Body of pancreas (tissue), 4 donors: ENCODE measurements around the gene CELSR1. TPM values are rescaled to one million over a fixed set of nuclear protein-coding genes. Genes with fewer than 3 reads are reported as not detected.

ENCODE experiments used
- ATAC-seq: fragments of 150-250 bp; one replicate; pipeline ENCODE4 v1.9.1; 2016
- DNase-seq, 4 donors: peaks; one replicate each; pipeline ENCODE4 v3.0.0-alpha.2; 2019
- H3K27ac ChIP-seq, 4 donors: fragments of 200-600 bp; sonication (generic); 1 replicate in 3 of 4; 2 replicates in 1 of 4; pipeline versions ENCODE4 v1.5.1 to v1.6.1; 2016 to 2019; ENCODE audit warnings: mild to moderate bottlenecking in 1 of 4, mixed read lengths in 1 of 4, moderate library complexity in 1 of 4
- H3K27me3 ChIP-seq, 2 donors: fragments of 200-600 bp; sonication (generic); one replicate each; pipeline ENCODE4 v1.6.0; 2016; ENCODE audit warnings: mild to moderate bottlenecking in 1 of 2
- H3K36me3 ChIP-seq, 2 donors: fragments of 200-600 bp; sonication (generic); replicated peaks in 1 of 2; 2 replicates each; pipeline ENCODE4 v1.5.1; 2016; ENCODE audit warnings: low read depth in 2 of 2; ENCODE audit not compliant: insufficient read depth in 1 of 2
- H3K4me1 ChIP-seq: fragments of 200-600 bp; sonication (generic); one replicate; pipeline ENCODE4 v1.6.0; 2016
- H3K4me3 ChIP-seq, 2 donors: fragments of 200-600 bp; sonication (generic); 1 replicate in 1 of 2; 2 replicates in 1 of 2; pipeline ENCODE4 v1.5.1; 2016 to 2019
- H3K9me3 ChIP-seq, 3 donors: fragments of 200-600 bp; sonication (generic); 1 replicate in 2 of 3; 2 replicates in 1 of 3; pipeline ENCODE4 v1.5.1; 2016
- CTCF ChIP-seq, 7 experiments: fragments of 450-650 bp in 4 of 7; fragments of 200-600 bp in 3 of 7; sonication (generic) in 3 of 7; IDR thresholded peaks; one replicate each; pipeline ENCODE4 v1.5.1; 2016 to 2019; ENCODE audit warnings: antibody characterized with exemption in 7 of 7
- POLR2A ChIP-seq, 3 donors: fragments of 450-650 bp; IDR thresholded peaks; one replicate each; pipeline ENCODE4 v1.6.1; 2016; ENCODE audit warnings: antibody characterized with exemption in 3 of 3, mild to moderate bottlenecking in 2 of 3
- WGBS, 2 donors: methylation state at CpG; one replicate each; pipeline ENCODE4 v1.1.5; 2017; 5-methylcytosine and 5-hydroxymethylcytosine counted together
- intact Hi-C: fragments of 100-400 bp; cut with DNase I; formaldehyde crosslinking; loops from one replicate; pipeline ENCODE4 v1.15.1; 2023
- total RNA-seq, 2 donors: library from RNA; depleted of rRNA; stranded (reverse); fragments of >200 nt; gene quantifications; one replicate each; pipeline ENCODE4 v1.1.0, GENCODE V29; 2016

Gene CELSR1
- total RNA-seq, 2 donors from 2014 or later: 0.66 to 3.6 TPM

- intact Hi-C loops: loop anchor here (10.0 kb wide), 2 partner anchors 143 to 413 kb away; no protein-coding TSS in a partner anchor
- 4 to 14% methylated on average over 24 to 69 of the region's 70 CpGs for WGBS, 2 donors
- H3K4me3 ChIP-seq: peak overlapping the region in 1 of 2 donors; percentile 3
- peaks cover 18% of the 10 kb centered on the region for H3K4me1 ChIP-seq
- H3K27me3 ChIP-seq: peaks cover 0 to 11% of the 10 kb centered on the region in 2 donors
- no peaks in the 10 kb centered on the region for H3K36me3 ChIP-seq
- H3K9me3 ChIP-seq: no peaks in the 10 kb centered on the region
- no peak for TF ChIP-seq CTCF (IDR thresholded peaks at IDR 0.05)
- TF ChIP-seq POLR2A (IDR thresholded peaks at IDR 0.05): no peak
- no peak overlapping the region for H3K27ac ChIP-seq
- DNase-seq (no peak), ATAC-seq (no peak)
Observed at GRCh38 chr22:46537946-46538813, 760 bp upstream of the CELSR1 start.

- no peak for DNase-seq
- H3K4me1 ChIP-seq: peaks cover 18% of the 10 kb centered on the region
- peaks cover 0 to 11% of the 10 kb centered on the region in 2 donors for H3K27me3 ChIP-seq
- H3K9me3 ChIP-seq: no peaks in the 10 kb centered on the region
- TF ChIP-seq POLR2A (IDR thresholded peaks at IDR 0.05) (no peak), CTCF (IDR thresholded peaks at IDR 0.05) (no peak)
- ATAC-seq: peak; percentile 25
- H3K27ac ChIP-seq: no peak overlapping the region
- WGBS, 2 donors: 4% methylated on average over 45 of the region's 118 CpGs; no CpG with 5 or more reads in 1 of the 2 donors
- intact Hi-C loops: loop anchor here (10.0 kb wide), 2 partner anchors 142 to 412 kb away; no protein-coding TSS in a partner anchor
- no peak overlapping the region for H3K4me3 ChIP-seq
- no peaks in the 10 kb centered on the region for H3K36me3 ChIP-seq
Observed at GRCh38 chr22:46536537-46537224, 739 bp downstream of the CELSR1 start.

- no peak for DNase-seq
- TF ChIP-seq CTCF (IDR thresholded peaks at IDR 0.05): no peak
- no peak for TF ChIP-seq POLR2A (IDR thresholded peaks at IDR 0.05)
- no peak for ATAC-seq
- Histone ChIP-seq H3K27ac (no peak overlapping the region), H3K36me3 (no peaks in the 10 kb centered on the region), H3K27me3 (peaks cover 0 to 11% of the 10 kb centered on the region in 2 donors), H3K4me1 (peaks cover 18% of the 10 kb centered on the region), H3K9me3 (no peaks in the 10 kb centered on the region), H3K4me3 (no peak overlapping the region)
- 67 to 87% methylated on average over 39 to 73 of the region's 78 CpGs for WGBS, 2 donors
- intact Hi-C loops: loop anchor here (10.0 kb wide), 2 partner anchors 141 to 411 kb away; no protein-coding TSS in a partner anchor
Observed at GRCh38 chr22:46535876-46536536, 1.4 kb downstream of the CELSR1 start.

GRCh38 chr22:46534901-46535630, 2.4 kb downstream of the CELSR1 start:
- intact Hi-C loops: loop anchor here (10.0 kb wide), 2 partner anchors 140 to 410 kb away; no protein-coding TSS in a partner anchor
- Histone ChIP-seq H3K9me3 (no peaks in the 10 kb centered on the region), H3K4me3 (no peak overlapping the region), H3K27me3 (peaks cover 0 to 11% of the 10 kb centered on the region in 2 donors), H3K4me1 (peaks cover 23% of the 10 kb centered on the region), H3K27ac (no peak overlapping the region), H3K36me3 (no peaks in the 10 kb centered on the region)
- DNase-seq: no peak
- TF ChIP-seq POLR2A (IDR thresholded peaks at IDR 0.05): no peak
- no peak for TF ChIP-seq CTCF (IDR thresholded peaks at IDR 0.05)
- WGBS, 2 donors: 94 to 100% methylated on average over 8 to 38 of the region's 45 CpGs
- ATAC-seq: no peak
